H1 (cell line): ENCODE measurements around the gene INTU. TPM values are rescaled to one million over a fixed set of nuclear protein-coding genes. Genes with fewer than 3 reads are reported as not detected.

Experiments
- CTCF ChIA-PET: fragments of 300-600 bp; sonication (Branson Sonifier 250); formaldehyde crosslinking; loops from one replicate; lab custom pipeline; 2021; ENCODE audit not compliant: partially characterized antibody; lab: Charles Lee
- POLR2A ChIA-PET: fragments of 300-600 bp; sonication (Branson Sonifier 250); formaldehyde crosslinking; loops from one replicate; lab custom pipeline; 2021; ENCODE audit warnings: inconsistent platforms; ENCODE audit not compliant: partially characterized antibody; lab: Charles Lee
- DNase-seq, 2 experiments: peaks; one replicate each; pipeline versions ENCODE4 v3.0.0 to v3.0.0-alpha.2; 2010 to 2022; ENCODE audit warnings: low spot score in 2 of 2, low read depth in 1 of 2, mixed read lengths in 1 of 2
- FAIRE-seq: peaks from 2 replicates; lab custom pipeline; 2011; peaks lifted over from hg19 to GRCh38; lab: Jason Lieb, UNC
- H2AFZ ChIP-seq: 2 replicates; pipeline ENCODE4 v1.8.1; 2012; ENCODE audit warnings: low read length, inconsistent platforms
- H2AK5ac ChIP-seq: 2 replicates; pipeline ENCODE4 v1.6.1; 2013; ENCODE audit warnings: low read depth, low read length
- H2BK120ac ChIP-seq: replicated peaks from 2 replicates; pipeline ENCODE3; 2013; ENCODE audit warnings: low read depth, low read length, inconsistent platforms
- H2BK12ac ChIP-seq: 2 replicates; pipeline ENCODE4 v1.6.1; 2013; ENCODE audit warnings: low read depth, low read length
- H2BK15ac ChIP-seq: 2 replicates; pipeline ENCODE4 v1.6.1; 2013; ENCODE audit warnings: low read length
- H2BK20ac ChIP-seq: 2 replicates; pipeline ENCODE4 v1.6.1; 2013; ENCODE audit warnings: low read length
- H2BK5ac ChIP-seq: 2 replicates; pipeline ENCODE4 v1.6.1; 2013; ENCODE audit warnings: low read depth, low read length
- H3K14ac ChIP-seq: 2 replicates; pipeline ENCODE4 v1.6.1; 2013; ENCODE audit warnings: inconsistent platforms; ENCODE audit not compliant: insufficient read length
- H3K18ac ChIP-seq: 2 replicates; pipeline ENCODE4 v1.6.1; 2013; ENCODE audit warnings: low read length; ENCODE audit errors: extremely low read depth
- H3K23ac ChIP-seq: 2 replicates; pipeline ENCODE4 v1.6.1; 2013; ENCODE audit warnings: inconsistent platforms; ENCODE audit not compliant: insufficient read length
- H3K23me2 ChIP-seq: 2 replicates; pipeline ENCODE4 v1.6.1; 2013; ENCODE audit warnings: low read depth, low read length
- H3K27ac ChIP-seq: 2 replicates; pipeline ENCODE4 v1.6.1; 2011; ENCODE audit warnings: low read depth, low read length, inconsistent platforms
- H3K27me3 ChIP-seq, 4 experiments: replicated peaks in 1 of 4; 1 replicate in 1 of 4; 2 replicates in 3 of 4; pipeline versions ENCODE4 v1.6.1 to v1.8.1; 2011 to 2013; ENCODE audit warnings: low read length in 3 of 4, mild to moderate bottlenecking in 3 of 4, inconsistent platforms in 2 of 4, mixed read lengths in 2 of 4, moderate library complexity in 1 of 4; ENCODE audit not compliant: control insufficient read depth in 3 of 4, insufficient read depth in 3 of 4; ENCODE audit errors: extremely low read depth in 1 of 4
- H3K36me3 ChIP-seq, 4 experiments: 2 replicates each; pipeline versions ENCODE4 v1.6.1 to v1.8.1; 2011 to 2013; ENCODE audit warnings: mild to moderate bottlenecking in 4 of 4, low read length in 3 of 4, moderate library complexity in 2 of 4, control low read depth in 1 of 4, inconsistent platforms in 1 of 4; ENCODE audit not compliant: insufficient read depth in 4 of 4, control insufficient read depth in 2 of 4
- H3K4ac ChIP-seq: replicated peaks from 2 replicates; pipeline ENCODE3; 2013; ENCODE audit warnings: low read length, low read depth, mixed read lengths, inconsistent platforms; ENCODE audit not compliant: insufficient read length
- H3K4me1 ChIP-seq, 4 experiments: replicated peaks in 1 of 4; 1 replicate in 1 of 4; 2 replicates in 3 of 4; pipeline versions ENCODE4 v1.6.1 to v1.8.1; 2011 to 2013; ENCODE audit warnings: low read length in 3 of 4, inconsistent platforms in 2 of 4, mixed read lengths in 1 of 4; ENCODE audit not compliant: insufficient read depth in 4 of 4, control insufficient read depth in 3 of 4
- H3K4me2 ChIP-seq, 2 experiments: 2 replicates each; pipeline versions ENCODE4 v1.6.1 to v1.8.1; 2011 to 2013; ENCODE audit warnings: low read depth in 2 of 2, low read length in 2 of 2, control low read depth in 1 of 2, inconsistent platforms in 1 of 2, mild to moderate bottlenecking in 1 of 2; ENCODE audit not compliant: insufficient read depth in 1 of 2
- H3K4me3 ChIP-seq, 4 experiments: fragments of 200-600, 300-600 bp in 1 of 4; sonication (generic), shearing (Covaris generic), sonication (Bioruptor Twin) in 1 of 4; 2 replicates each; pipeline versions ENCODE4 v1.5.1 to v1.8.1; 2011 to 2016; ENCODE audit warnings: low read length in 4 of 4, low read depth in 3 of 4, control low read depth in 2 of 4, inconsistent platforms in 2 of 4, mild to moderate bottlenecking in 2 of 4, mixed read lengths in 1 of 4, moderate library complexity in 1 of 4; ENCODE audit not compliant: insufficient read depth in 2 of 4; ENCODE audit errors: extremely low read depth in 1 of 4
- H3K56ac ChIP-seq: replicated peaks from 2 replicates; pipeline ENCODE3; 2013; ENCODE audit warnings: low read depth, mild to moderate bottlenecking, mixed read lengths, low read length, inconsistent platforms; ENCODE audit not compliant: insufficient read length
- H3K79me1 ChIP-seq: 2 replicates; pipeline ENCODE4 v1.6.1; 2013; ENCODE audit warnings: low read depth, low read length, control low read depth
- H3K79me2 ChIP-seq, 2 experiments: 2 replicates each; pipeline versions ENCODE4 v1.6.1 to v1.8.1; 2012 to 2013; ENCODE audit warnings: low read length in 2 of 2, mild to moderate bottlenecking in 2 of 2, inconsistent platforms in 1 of 2; ENCODE audit not compliant: insufficient read depth in 2 of 2, control insufficient read depth in 1 of 2
- H3K9ac ChIP-seq, 4 experiments: replicated peaks in 1 of 4; 1 replicate in 1 of 4; 2 replicates in 3 of 4; pipeline versions ENCODE4 v1.6.1 to v1.8.1; 2011 to 2013; ENCODE audit warnings: low read depth in 3 of 4, low read length in 3 of 4, control low read depth in 2 of 4, mild to moderate bottlenecking in 2 of 4, moderate library complexity in 2 of 4, inconsistent platforms in 1 of 4; ENCODE audit errors: extremely low read depth in 1 of 4
- H3K9me3 ChIP-seq, 2 experiments: 2 replicates each; pipeline versions ENCODE4 v1.6.1 to v1.8.1; 2012 to 2013; ENCODE audit warnings: mild to moderate bottlenecking in 2 of 2, moderate library complexity in 2 of 2, control low read depth in 1 of 2, inconsistent platforms in 1 of 2, low read depth in 1 of 2, low read length in 1 of 2, mixed read lengths in 1 of 2; ENCODE audit not compliant: insufficient read depth in 2 of 2
- H4K20me1 ChIP-seq, 2 experiments: replicated peaks in 1 of 2; 2 replicates each; pipeline versions ENCODE3 to v1.8.1; 2011 to 2013; ENCODE audit warnings: inconsistent platforms in 2 of 2, low read length in 2 of 2, mild to moderate bottlenecking in 1 of 2; ENCODE audit not compliant: insufficient read depth in 2 of 2, control insufficient read depth in 1 of 2
- H4K5ac ChIP-seq: 2 replicates; pipeline ENCODE4 v1.6.1; 2013; ENCODE audit warnings: low read length, low read depth, mixed read lengths, inconsistent platforms; ENCODE audit not compliant: insufficient read length
- H4K8ac ChIP-seq: 2 replicates; pipeline ENCODE4 v1.8.0; 2013; ENCODE audit warnings: mild to moderate bottlenecking, moderate library complexity, low read length, inconsistent platforms; ENCODE audit not compliant: insufficient read depth; ENCODE audit errors: extremely low read depth
- H4K91ac ChIP-seq: replicated peaks from 2 replicates; pipeline ENCODE3; 2013; ENCODE audit warnings: low read length, mixed read lengths, inconsistent platforms; ENCODE audit not compliant: insufficient read length
- BACH1 ChIP-seq: IDR thresholded peaks from 2 replicates; pipeline ENCODE4 v1.6.1; 2012; ENCODE audit warnings: low read length, improper control_type of control experiment
- BCL11A ChIP-seq, 2 experiments: IDR thresholded peaks; one replicate each; pipeline ENCODE4 v1.6.1; 2011; ENCODE audit warnings: low read depth in 2 of 2, low read length in 2 of 2, mild to moderate bottlenecking in 2 of 2
- CBX5 ChIP-seq: fragments of 300-800, 300-1000 bp; sonication (generic); IDR thresholded peaks from 2 replicates; pipeline ENCODE4 v1.7.1; 2016; ENCODE audit warnings: antibody characterized with exemption, low read length, low read depth
- JUND ChIP-seq: IDR thresholded peaks from 2 replicates; pipeline ENCODE4 v1.6.1; 2011; ENCODE audit warnings: mild to moderate bottlenecking, improper control_type of control experiment, low read length
- polyA plus RNA-seq, 7 experiments: library from polyadenylated mRNA; depleted of rRNA in 3 of 7; stranded (reverse) in 5 of 7; unstranded in 2 of 7; fragments of >200 nt in 5 of 7; fragments of 200-250 nt in 2 of 7; gene quantifications; 1 replicate in 5 of 7; 2 replicates in 1 of 7; 4 replicates in 1 of 7; pipeline versions ENCODE4 v1.2.1 to v1.2.3, GENCODE V29; 2011 to 2013; ENCODE audit warnings: missing spikeins in 2 of 7, mixed read lengths in 2 of 7
- total RNA-seq: library from RNA; stranded (reverse); fragmentation: NEBNext Ultra II Directional; extraction: Animal tissue kit (Norgen Biotek cat#: 25700); gene quantifications from 2 replicates; pipeline ENCODE4 v1.2.1, GENCODE V29; 2021

Gene INTU
- total and polyA plus RNA-seq, 2 of the 8 experiments (the other 6 are each of a cell fraction or from before 2014, with no cell fraction given), result 6.0 to 15.1 TPM

DNA sequence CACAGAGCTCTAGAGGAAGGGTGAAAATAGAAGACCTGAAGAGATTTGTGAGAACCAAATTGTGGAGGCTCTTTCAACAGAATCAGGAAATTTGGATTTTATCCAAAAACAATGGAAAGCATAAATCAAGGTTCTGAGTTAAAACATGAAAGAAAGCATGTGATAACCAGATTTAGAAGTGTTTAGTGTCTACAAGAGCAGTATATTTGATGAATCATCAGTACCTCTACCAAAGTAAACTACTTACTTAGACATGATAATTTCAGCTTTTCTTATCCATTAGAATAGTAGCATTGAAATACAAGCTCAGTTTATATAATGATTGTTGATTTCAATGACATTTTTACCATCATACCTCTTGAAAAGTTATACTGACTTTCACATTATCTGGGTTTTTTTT lies 25.9 kb upstream of the INTU start:
- no peaks in the 10 kb centered on the region for H3K36me3 ChIP-seq
- no peak overlapping the region for H2BK5ac ChIP-seq
- H4K91ac ChIP-seq, result no peak overlapping the region
- no peaks in the 10 kb centered on the region for H3K9me3 ChIP-seq
- POLR2A ChIA-PET, result no interaction called here
- H2BK15ac ChIP-seq, result no peak overlapping the region
- no peak overlapping the region for H3K14ac ChIP-seq
- peaks cover 0 to 5% (median 1%) of the 10 kb centered on the region in 4 experiments; a peak in 2 of 7 replicates for H3K4me1 ChIP-seq
- H2AFZ ChIP-seq, result no peak overlapping the region
- CTCF ChIA-PET, result interaction anchor here (0.6 to 5.7 kb wide), 11 partner anchors 8 to 182 kb away, joined by 3 to 66 read pairs (median 4); no protein-coding TSS in a partner anchor
- H3K23me2 ChIP-seq, result no peaks in the 10 kb centered on the region
- no peak overlapping the region for H3K27ac ChIP-seq
- no peak for TF ChIP-seq CBX5
- TF ChIP-seq JUND, result no peak
- no peak for TF ChIP-seq BACH1
- TF ChIP-seq BCL11A (IDR thresholded peaks at IDR 0.05; ENCODE audit: low read depth in 2 of 2, low read length in 2 of 2), result no peak
- DNase-seq (no peak), FAIRE-seq (no peak)
- no peaks in the 10 kb centered on the region for H4K20me1 ChIP-seq
- no peak overlapping the region for H3K23ac ChIP-seq
- H3K9ac ChIP-seq, result no peak overlapping the region
- H4K8ac ChIP-seq, result no peak overlapping the region
- H4K5ac ChIP-seq, result no peak overlapping the region
- no peak overlapping the region for H2BK20ac ChIP-seq
- H3K79me2 ChIP-seq, result no peaks in the 10 kb centered on the region
- no peak overlapping the region for H3K18ac ChIP-seq
- H3K4me2 ChIP-seq, result no peak overlapping the region
- no peak overlapping the region for H3K4me3 ChIP-seq
- H2BK12ac ChIP-seq, result no peak overlapping the region
- H3K79me1 ChIP-seq, result no peaks in the 10 kb centered on the region
- no peak overlapping the region for H2AK5ac ChIP-seq
- H3K27me3 ChIP-seq, result no peaks in the 10 kb centered on the region
- no peak overlapping the region for H3K4ac ChIP-seq
- no peak overlapping the region for H3K56ac ChIP-seq
- no peak overlapping the region for H2BK120ac ChIP-seq
